ENCODE data around the gene CAMK4.

DNA sequence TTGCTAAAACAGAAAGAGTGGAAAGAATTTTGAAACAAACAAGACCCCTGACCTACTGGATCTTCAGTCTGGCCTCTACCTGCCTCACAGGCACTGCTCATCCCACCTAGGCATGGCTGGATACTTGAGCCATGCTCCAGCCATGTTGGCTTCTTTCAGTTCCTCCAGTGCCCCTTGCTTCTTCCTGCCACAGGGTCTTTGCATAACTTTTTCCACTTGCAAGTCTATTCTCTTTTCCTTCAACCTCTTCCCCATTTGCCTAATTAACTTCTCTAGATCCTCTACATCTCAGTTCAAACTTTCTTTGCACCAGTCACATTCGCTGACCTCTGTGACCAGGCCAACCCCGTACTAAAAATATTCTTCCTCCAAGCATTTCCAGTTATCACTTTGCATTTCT, 237.8 kb downstream of the CAMK4 start:
- TF ChIP-seq, protein P1, sequence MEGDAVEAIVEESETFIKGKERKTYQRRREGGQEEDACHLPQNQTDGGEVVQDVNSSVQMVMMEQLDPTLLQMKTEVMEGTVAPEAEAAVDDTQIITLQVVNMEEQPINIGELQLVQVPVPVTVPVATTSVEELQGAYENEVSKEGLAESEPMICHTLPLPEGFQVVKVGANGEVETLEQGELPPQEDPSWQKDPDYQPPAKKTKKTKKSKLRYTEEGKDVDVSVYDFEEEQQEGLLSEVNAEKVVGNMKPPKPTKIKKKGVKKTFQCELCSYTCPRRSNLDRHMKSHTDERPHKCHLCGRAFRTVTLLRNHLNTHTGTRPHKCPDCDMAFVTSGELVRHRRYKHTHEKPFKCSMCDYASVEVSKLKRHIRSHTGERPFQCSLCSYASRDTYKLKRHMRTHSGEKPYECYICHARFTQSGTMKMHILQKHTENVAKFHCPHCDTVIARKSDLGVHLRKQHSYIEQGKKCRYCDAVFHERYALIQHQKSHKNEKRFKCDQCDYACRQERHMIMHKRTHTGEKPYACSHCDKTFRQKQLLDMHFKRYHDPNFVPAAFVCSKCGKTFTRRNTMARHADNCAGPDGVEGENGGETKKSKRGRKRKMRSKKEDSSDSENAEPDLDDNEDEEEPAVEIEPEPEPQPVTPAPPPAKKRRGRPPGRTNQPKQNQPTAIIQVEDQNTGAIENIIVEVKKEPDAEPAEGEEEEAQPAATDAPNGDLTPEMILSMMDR (IDR thresholded peaks at IDR 0.05; ENCODE audit: extremely low read depth in 1 of 2, insufficient read depth in 1 of 2, low read depth in 1 of 2, low read length in 2 of 2) = no peak
- TF ChIP-seq POLR2AphosphoS5 (IDR thresholded peaks at IDR 0.05; ENCODE audit: insufficient read depth, low read depth, low read length) = no peak
- TF ChIP-seq GATA2 (IDR thresholded peaks at IDR 0.05; ENCODE audit: insufficient read depth, insufficient read length, low read depth, low read length) = no peak
- TF ChIP-seq FOS (IDR thresholded peaks at IDR 0.05; ENCODE audit: borderline replicate concordance, insufficient read depth, low read length) = no peak
- no peak for TF ChIP-seq POLR2A (IDR thresholded peaks at IDR 0.05; ENCODE audit: low read depth, low read length)
- no peak for TF ChIP-seq EZH2 (IDR thresholded peaks at IDR 0.05; ENCODE audit: borderline replicate concordance, low read depth, low read length, severe bottlenecking)
- TF ChIP-seq, protein P2, sequence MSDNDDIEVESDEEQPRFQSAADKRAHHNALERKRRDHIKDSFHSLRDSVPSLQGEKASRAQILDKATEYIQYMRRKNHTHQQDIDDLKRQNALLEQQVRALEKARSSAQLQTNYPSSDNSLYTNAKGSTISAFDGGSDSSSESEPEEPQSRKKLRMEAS (IDR thresholded peaks at IDR 0.05; ENCODE audit: insufficient read depth, insufficient read length) = no peak
- no peak for TF ChIP-seq MYC (IDR thresholded peaks at IDR 0.05; ENCODE audit: low read depth, low read length)
- no peak for TF ChIP-seq JUN (IDR thresholded peaks at IDR 0.05; ENCODE audit: borderline replicate concordance, insufficient read depth, insufficient read length, low read depth)
